ENCODE measurements around the gene PRELID2.
"Not testable (repeated sequence)": the region's sequence is repeated elsewhere in the genome, so short reads cannot be mapped to it uniquely, and the experiment has no call there.

Gene PRELID2

DNA sequence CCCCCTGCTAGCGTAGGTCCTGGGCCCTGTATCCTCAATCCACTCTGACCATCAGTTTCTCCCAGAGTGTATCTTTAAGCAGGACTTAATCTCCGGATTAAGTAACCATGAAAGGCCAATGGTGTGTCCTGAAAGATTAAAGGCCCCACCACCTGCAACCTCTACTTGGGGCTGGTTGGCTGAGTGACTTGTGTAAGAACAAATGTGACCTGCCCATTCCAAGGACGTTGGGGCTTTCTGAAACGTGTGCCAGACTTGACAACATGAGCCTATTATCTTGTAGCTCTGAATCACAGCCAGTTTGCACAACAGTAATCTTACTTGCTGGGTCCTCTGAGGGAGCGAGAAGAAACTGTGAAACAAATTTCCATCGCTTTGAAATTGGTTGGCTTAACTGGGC, 3.1 kb upstream of the PRELID2 start:
- no peak for DNase-seq

DNA sequence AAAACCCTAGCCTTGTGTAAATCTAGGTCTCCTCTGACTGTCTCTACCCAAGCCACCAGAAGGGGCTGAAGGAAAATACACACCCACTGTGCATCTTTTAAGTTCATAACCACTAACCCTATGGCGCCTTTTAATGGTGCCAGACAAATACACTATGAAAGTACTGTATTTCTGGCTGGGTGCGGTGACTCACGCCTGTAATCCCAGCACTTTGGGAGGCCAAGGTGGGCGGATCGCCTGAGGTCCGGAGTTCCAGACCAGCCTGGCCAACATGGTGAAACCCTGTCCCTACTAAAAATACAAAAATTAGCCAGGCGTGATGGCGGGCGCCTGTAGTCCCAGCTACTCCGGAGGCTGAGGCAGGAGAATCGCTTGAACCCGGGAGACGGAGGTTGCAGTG, 1.1 kb upstream of the PRELID2 start:
- DNase-seq = not testable (repeated sequence)

DNA sequence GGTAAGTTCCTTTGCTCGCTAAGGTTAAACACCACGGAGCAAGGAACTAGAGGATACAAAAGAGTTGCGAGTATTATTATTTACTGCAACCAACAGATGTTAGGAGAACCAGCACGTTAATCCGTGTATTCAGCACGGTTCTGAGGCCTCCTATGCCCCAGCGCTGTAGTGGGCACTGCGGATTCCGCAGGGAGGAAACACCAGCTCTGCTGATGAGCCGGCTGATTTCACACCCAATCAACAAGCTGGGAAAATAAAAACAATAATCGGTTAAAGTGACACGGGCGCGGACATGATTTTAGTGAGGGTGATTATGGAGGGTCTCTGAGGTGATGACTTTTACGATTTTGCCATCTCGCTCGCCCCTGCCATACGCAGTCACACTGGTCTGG, 702 bp upstream of the PRELID2 start:
- no peak for DNase-seq

DNA sequence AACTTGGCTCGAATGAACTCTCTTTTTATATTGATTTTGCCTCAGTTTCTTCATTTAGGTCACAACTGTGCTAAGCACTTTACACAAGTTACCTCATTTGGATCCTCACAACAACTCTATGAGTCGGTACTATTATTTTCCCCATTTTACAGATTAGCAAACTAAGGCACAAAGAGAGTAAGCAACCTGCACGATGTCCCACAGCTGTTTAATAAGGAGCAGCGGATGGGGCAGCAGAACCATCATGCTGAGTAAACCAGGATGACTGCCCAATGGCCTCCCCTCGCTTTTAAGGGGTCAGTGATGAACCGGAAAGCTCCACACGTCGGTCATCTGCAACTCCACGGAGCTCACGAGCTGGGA, 607 bp downstream of the PRELID2 start:
- DNase-seq = no peak

DNA sequence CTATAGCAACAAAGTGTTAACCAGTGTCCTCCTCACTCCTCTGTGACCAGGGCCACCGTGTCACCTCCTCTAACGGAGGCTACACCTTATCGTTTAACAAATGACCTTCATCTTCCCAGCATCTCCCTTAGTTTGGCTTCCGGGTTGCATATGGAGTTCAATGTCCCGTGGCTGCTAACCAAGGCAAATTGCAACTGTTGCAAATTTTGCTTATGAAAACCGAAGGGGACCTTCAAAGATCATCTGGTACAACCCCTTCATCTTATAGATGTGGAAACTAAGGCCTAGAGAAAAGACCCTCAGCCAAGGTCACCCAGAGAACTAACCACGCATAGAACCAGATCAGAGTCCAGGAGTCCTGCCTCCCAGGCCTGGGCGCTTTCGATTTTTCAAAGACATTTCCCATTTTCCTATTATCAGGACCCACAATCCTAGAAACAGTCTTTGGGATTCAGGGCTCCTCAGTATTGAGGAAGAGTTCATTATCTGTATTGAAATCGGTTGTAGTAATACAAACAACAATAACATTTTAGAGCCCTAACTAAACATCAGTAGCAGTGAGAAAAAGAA, 1.4 kb downstream of the PRELID2 start:
- no peak for DNase-seq

DNA sequence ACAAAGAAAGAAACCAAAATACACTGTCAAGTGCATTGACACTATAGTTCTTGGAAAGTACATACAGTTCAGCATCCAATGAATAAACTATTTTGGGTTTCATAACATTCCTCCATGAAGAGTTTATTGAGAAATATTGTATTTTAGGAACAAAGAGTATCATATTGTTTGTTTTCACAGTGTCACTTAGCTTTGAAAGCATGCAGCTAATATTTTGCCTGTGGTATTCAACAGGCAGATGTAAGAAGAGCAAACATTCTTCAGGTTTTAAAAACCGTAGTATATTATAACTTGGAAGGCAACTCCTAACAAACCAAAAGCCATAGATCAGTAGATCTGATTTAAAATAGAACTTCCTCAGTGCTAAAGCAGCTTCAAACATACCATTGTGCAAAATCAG, 4.5 kb downstream of the PRELID2 start:
- DNase-seq = no peak

DNA sequence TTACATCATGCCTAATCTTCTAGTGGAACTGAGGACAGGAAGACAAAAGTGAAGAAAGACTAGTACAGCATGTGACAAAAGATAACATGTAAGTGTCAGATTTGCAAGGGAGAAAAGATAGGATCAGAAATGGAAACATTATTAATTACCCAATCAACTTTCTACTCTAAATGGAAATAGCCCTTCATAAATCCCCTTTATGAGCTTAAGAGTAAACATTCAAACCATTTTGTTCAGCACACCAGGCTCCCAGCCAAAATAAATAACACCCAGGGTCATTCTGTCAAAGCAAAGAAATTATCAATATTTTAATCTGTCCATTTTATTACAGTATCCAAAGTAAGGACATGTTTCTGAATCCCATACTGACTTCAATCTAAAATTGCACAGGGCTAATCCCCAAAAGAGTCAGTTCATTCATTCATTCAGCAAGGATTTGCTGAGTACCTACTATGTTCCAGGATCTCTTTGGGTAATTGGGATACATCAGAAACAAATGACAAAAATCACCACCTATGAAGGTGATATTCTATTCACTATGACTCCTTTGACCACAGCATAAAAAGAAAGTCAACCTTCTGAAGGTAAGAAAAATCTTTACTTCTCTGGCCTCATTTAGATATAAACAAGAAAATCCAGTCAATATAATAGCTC, 5.3 kb downstream of the PRELID2 start:
- no peak for DNase-seq

DNA sequence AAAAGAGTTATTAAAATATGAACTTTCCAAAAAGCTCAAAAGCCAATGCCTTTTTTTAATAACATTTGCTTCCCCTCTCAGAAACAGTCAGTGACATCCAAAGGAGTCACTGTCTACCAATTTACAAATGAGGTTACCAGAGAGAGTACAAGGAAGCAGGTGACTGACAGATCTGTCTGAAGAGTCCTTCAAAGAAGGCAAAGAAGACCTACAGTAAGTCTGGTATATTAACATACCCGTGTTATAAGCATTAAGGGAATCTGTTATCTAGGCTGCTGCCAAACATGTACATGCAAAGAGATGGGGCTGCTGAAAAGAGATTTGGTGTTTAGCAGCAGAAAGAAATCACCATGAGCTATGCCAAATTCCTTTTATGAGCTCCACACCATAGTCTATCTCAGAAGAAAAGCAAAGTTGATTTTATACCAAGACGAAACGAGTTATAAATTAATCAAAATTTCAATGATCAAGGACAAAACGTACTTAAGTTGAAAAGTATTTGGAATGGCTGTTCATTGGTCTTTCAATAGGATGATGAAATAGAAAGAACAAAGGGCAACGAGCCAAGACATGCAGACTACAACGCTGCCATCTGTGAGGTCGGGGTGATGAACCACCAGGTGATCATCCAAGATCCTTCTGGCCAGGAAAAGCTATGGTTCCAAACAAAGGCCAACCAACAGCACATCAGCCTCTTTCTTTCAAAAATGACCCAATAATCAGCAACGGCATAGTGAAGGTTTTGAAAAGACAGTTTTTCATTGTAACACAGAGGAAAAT, 8.1 kb downstream of the PRELID2 start:
- no peak for DNase-seq

DNA sequence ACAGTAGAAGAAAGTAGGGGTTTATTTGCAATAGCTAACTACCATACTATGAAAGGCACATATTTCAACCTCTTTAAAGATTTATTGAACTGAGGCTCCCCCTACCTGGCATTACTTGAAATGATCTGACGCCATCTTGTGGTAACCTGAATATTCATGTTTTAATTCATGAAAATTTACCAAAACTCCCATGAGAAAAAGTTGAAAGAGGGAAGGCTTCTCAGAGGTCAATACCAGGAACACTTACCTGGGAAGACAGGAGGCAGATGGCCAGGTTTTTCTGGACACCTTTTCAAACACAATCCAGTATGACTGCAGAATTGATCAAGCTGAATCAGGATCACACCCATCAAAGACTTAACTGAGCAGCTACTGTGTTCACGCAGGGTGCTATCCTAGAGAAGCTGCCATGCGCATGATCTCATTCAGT, 9.4 kb downstream of the PRELID2 start:
- no peak for DNase-seq

DNA sequence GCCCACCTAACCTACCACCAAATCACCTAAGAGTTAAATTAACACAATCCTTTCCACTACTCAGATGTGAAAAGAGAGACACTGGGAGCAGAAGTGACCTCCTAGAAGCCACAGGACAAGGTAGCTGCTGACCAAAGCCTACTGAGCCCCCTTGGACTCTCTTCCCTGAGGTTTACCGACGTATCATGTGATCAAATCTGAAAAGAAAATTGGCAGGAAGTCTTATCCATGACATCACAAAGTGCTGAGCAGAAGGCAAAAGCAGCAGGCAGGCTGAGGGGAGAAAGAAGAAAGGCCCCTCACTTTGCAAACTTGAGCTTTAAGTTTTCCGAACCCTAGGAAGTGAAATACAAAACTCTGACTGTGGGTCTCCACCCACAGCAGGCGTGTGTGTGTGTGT, 11.1 kb downstream of the PRELID2 start:
- no peak for DNase-seq

DNA sequence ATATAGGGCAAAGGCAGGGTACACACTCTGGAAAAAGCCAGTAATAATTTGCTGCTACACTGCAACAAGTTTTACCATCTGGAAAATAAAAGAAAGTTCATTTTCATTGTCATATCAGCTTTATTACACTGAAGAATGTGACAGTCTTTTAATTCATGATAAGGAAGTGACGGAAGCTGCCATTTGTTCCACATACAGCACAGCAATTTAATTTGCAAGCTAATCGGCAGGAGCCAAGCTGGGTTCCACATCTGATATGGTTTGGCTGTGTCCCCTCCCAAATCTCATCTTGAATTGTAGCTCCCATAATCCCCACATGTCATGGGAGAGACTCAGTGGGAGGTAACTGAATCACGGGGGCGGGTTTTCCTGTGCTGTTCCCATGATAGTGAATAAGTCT, 16.5 kb downstream of the PRELID2 start:
- DNase-seq = no peak

DNA sequence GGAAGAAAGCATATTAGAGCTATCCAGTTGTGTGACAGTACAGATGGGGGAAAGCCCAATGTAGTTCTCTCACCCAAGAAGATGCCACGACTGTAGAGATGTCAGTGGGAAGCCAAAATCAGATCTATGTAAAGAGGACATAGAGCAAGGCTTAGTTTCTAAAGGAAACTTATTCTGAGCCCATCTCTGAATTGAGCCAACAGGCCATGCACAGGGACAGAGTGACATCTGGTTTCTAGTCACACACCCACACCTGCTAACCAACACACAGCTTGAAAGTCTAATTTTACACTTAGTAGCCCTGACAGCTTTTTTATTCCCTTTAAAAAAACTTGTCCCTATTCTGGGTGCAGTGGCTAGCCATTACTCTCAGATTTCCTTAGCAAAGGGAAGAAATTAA, 22.3 kb downstream of the PRELID2 start:
- no peak for DNase-seq

DNA sequence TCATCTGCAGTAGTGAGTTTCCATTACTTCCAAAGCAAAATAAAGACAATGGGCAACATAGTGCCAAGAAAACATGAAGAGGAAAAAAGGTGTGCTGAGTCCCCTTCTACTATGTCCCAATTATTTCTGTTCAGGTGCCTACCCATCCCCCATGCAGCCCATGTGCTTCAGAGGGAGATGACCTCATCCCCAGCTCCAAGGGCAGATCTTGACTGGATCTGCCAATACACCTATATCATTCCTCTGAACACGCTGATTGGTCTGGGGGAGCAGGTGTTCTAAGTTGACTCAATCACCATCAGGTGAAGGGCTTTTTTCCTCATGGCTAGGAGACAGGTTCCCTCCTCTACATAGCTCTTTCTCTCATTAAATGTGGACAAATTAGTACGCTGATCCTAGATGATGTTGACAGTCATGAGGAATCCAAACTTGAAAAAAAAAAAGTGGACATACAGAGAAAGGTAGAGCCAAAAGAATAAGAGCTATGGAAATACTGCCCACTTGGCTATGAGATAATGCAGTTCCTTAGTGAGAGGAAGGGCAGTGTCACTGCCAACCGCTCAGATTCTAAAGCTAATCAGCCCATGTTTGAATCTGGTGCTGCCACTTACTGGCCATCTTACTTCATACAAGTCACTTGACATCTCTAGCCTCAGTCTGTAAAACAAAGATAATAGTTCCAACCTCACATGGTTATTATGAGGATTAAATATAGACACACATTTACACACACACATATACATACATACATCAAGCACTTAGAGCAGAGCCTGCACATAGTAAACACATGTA, 23.1 kb downstream of the PRELID2 start:
- DNase-seq = no peak

DNA sequence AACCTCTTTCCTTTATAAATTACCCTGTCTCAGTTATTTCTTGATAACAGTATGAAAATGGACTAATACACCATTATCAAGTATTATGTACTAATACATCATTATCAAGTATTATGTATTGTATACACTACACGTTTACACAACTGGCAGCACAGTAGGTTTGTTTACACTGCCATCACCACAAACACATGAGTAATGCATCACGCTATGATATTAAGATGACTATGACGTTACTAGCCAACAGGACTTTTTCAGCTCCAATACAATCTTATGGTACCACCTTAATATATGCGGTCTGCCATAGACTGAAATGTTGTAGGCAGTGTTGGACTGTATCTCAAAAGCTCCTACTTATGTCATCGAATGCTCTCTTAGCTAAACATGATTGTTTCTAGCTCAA, 28.2 kb downstream of the PRELID2 start:
- DNase-seq = no peak

DNA sequence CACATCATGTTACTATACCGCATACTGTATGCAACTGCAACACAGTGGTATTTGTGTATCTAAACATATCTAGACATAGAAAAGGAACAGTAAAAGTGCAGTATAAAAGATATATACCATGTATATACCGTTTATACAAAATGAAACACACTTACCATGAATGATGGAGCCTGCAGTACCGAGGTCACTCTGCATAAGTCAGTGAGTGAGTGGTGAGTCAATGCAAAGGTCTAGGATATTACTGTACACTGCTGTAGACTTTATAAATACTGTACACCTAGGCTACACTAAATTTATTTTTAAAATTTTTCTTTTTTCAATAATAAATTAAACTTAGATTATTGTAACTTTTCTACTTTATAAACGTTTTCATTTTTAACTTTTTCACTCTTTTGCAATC, 29.3 kb downstream of the PRELID2 start:
- no peak for DNase-seq

DNA sequence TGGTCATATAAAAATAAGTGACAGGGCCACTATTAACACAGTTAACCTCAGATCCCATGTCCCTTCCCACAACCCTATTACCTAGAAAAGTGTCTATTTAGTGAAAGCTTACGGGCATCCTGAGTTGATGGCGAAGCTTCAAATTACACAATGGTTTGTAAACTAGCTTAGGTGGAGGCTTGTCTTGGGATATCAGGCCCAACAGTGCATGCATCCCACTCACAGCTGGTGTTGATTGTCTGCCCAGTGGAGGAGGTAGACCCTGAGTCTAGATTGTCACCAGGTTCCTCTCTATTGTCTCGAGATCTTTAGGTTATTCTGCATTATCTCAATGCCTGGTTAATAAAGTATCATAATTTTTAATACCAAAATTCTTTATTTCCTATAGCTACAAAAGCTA, 30.4 kb downstream of the PRELID2 start:
- no peak for DNase-seq

DNA sequence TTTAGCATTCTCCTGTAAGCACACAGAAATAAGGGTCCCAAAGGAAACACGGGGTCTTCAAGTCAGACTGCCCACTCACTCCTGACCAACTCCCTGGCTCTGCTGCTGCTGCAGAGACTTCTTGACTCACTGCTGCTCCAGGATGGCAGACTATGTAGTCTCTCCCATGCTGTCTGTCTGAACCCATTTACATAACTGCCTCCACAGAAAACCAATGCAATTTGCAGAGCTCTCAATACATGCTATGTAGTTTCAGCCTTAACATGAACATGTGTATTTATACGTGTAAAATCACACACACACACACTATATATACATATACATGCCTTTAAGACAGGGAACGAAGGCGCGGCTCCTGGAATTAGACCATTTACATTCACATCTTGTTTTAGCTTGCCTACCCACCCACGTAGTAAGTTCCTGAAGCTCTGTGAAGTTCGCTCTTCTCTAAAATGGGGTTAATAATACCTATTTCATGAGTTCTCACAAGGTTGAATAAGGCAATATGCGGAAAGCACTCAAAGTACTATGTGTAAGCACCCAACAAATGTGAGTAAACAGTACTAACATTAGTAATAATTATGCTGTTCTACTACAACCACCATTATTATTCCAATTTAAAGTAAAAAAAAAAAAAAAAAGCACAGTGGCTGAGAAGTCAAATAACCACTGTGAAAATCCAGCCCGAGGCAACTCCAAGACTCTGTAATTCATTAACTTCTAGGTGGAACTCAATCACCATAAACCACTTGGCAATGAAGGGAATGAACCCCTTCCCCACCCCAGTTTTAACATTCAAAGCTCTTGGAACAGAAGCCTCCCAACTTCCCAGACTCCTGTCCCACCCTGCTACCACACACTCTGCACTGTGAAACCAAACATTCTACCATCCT, 31.8 kb downstream of the PRELID2 start:
- DNase-seq = no peak

DNA sequence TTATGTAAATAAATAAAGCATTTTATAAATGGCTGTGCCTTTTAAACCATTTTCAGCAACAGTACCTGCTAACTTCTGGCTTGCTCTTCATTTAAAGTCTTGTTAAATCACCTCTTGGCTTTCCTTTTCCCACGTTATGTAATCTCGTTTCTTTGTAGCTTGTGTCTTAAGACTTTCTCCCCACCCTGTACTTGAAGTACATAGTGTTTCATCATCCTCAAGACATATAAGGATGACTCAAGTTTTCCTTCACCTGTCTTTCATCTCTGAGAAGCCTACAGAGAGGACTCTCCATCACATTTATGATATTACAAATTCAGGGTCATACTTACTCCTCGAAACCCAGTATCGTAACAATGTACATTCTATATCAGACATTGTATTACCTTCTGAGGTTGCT, 33.9 kb downstream of the PRELID2 start:
- DNase-seq = no peak

DNA sequence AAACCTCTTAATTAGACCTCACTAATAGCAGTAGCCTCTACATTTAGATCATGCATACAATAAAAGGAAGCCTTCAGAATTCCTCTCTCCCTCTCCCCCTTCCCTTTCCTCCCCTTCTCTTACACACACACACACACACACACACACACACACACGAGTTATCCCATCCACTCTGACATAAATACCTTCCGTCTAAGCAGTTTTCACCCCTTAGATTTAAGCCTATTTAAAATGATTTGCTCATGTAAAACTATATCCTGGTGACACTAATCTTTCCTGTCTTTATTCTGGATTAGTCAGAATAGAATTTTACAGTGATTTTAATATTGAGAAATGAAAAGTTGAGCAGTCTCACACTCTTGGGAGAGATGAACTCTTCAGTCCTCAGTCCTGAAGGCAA, 35.0 kb downstream of the PRELID2 start:
- no peak for DNase-seq

DNA sequence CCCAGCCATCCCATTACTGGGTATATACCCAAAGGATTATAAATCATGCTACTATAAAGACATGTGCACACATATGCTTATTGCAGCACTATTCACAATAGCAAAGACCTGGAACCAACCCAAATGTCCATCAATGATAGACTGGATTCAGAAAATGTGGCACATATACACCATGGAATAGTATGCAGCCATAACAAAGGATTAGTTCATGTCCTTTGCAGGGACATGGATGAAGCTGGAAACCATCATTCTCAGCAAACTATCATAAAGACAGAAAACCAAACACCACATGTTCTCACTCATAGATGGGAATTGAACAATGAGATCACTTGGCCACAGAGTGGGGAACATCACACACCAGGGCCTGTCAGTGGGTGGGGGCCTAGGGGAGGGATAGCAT, 36.6 kb downstream of the PRELID2 start:
- not testable (repeated sequence) for DNase-seq

DNA sequence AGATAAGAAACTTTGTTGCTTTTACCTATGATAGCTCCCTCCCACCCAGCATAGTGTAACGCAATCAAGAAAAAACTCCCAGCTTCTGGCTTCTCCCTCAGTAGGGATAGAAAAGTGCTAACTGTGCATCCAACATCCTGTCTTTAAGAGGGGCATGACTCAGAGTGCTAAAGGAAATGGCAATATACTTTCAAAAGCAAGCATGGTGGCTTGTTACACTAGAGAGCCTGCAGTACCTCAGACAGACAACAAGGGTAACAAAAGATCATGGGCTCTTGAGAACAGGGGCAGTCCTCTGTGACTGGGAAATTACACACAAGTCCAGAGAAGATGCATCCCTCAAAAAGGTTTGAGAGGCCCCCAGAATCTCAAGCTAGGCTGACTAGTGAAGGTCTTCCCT, 37.8 kb downstream of the PRELID2 start:
- no peak for DNase-seq

DNA sequence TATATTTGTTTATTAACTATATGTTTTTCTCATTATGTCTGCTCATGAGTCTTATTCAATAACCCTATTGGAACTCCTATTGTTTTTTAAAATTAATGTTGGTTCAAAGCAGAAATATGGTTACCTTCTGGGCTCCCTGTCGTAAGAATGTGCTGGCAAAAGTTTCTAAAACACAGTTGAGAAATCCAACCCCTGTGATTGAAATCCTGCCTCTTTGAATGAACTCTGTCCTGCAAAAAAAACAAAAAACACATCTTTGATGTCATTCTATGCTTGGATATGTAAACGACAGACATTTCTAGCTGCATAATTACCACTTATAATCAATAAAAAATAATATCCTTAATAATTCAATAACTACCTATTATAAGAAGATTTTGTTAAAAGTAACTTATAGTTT, 38.8 kb downstream of the PRELID2 start:
- no peak for DNase-seq

DNA sequence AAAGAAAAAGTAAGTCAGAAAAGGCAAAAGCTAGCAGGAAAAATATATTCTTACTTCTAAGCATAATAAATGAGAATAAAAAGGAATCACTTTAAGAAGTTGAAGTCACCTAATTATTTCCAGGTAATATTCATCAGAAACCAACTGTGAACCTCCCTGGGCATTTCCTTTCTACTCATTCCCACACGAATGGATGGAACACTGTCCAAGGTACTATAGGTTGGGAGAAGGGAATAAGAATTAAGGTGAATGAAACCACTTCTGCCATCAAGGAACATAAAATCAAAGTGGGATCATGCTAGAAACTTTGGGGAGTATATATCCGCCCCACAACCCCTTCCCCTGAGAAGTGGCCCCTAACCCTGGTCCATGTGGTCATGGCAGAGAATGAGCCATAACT, 41.6 kb downstream of the PRELID2 start:
- no peak for DNase-seq
